Effector CD4-positive, alpha-beta T cell (primary cell): Measurements from ENCODE around the gene WDR18.

ENCODE experiments used
- DNase-seq: peaks from one replicate; pipeline ENCODE4 v3.0.0-alpha.2; 2020
- total RNA-seq: gene quantifications from one replicate; lab custom pipeline; 2026; lab: John Stamatoyannopoulos, UW

WDR18 gene, protein sequence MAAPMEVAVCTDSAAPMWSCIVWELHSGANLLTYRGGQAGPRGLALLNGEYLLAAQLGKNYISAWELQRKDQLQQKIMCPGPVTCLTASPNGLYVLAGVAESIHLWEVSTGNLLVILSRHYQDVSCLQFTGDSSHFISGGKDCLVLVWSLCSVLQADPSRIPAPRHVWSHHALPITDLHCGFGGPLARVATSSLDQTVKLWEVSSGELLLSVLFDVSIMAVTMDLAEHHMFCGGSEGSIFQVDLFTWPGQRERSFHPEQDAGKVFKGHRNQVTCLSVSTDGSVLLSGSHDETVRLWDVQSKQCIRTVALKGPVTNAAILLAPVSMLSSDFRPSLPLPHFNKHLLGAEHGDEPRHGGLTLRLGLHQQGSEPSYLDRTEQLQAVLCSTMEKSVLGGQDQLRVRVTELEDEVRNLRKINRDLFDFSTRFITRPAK
- 19.5 reads per million, percentile 46 among the genes with 10 or more reads in this experiment for total RNA-seq

DNA sequence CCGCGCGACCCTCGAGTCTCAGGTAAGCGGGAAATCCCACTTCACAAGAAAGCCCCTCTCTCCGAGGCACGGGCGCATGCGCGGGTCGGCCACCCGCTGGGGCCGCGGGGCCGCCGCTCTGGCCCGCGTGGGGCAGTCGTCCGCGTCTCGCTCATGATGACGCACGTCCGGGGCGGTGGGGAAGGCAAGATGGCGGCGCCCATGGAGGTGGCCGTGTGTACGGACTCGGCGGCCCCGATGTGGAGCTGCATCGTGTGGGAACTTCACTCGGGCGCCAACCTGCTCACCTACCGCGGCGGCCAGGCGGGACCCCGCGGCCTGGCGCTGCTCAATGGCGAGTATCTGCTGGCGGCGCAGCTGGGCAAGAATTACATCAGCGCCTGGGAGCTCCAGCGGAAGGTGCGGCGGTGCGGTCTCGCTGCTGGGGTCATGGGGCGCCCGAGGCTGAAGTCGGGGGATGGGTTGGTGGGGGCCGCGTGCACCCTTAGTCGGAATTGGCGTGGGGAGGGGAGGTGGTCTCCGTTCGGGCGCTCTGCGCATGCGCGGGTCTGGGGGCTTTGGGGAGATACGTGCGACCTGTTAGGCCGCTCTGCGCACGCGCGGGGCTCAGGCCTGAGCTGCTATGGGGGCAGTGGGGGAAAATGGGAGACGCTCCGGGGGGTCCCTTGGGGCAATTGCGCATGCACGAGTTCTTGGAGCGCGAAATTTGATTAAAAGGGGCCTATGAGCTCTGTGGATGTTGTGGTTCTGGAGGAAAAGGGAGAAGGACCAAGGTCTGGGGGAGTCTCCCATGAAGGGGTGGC is at the start of gene WDR18:
Gene WDR18, plus strand, starts transcription at position 181 of the 803 bp plus-strand sequence. Its CDS starts 9 bp downstream, at position 190.
- peak; percentile 83 for DNase-seq

DNA sequence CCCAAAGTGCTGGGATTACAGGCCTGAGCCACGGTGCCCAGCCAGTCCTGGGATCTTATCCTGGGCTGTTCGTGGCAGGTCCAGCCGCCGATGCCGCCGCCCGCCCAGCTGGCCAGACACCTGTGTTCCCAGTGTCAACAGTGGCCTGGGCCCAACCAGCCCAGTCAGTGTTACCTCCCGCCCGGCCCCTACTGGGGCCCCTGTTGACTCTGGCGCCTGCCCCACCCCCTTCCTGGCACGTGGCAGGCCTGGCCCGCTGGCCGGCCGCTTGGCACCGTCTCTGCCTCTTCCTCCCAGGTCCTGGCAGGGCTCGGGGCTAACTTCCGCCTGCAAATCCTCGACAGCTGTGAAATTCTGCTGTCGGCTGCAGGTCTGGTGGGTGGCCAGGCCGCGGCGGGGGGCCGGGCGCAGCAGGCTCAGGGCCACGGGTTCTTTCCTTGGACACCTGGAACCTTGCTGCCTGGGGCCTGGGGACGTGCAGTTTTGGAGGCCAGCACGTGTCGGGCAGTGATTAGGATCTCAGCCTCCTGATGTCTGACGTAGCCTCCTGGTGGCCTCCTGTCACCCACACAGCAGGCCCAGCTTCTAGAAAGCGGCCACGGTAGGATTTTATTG is 49.2 kb upstream of the WDR18 start:
- no peak for DNase-seq

DNA sequence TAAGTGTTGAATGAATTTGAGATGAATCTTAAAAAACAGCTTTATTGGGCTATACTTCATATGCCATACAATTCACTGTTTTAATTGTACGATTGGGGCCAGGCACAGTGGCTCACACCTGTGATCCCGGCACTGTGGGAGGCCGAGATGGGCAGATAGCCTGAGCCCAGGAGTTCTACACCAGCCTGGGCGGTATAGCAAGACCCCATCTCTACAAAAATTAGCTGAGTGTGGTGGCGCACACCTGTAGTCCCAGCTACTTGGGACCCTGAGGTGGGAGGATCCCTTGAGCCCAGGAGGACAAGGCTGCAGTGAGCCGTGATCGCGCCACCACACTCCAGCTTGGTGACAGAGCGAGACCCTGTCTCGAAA is 48.0 kb upstream of the WDR18 start:
- DNase-seq, result no peak

DNA sequence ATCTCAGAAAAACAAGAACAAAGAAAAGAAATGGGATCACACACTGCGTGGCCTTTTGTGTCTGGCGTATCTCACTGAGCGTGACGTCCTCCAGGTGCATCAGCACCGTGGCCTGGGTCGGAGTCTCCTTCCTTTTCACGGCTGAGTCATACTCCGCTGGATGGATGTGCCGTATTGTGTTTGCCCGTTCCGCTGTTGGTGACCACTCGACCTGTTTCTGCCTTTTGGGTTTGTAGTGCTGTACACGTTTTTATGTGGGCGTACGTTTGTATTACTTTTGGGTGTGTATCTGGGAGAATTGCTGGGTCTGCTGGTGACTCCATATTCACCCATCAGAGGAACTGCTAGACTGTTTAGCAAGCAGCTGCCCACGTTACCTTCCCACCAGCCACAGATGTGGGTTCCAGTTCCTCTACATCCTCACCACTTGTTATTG is 46.9 kb upstream of the WDR18 start:
- DNase-seq, result no peak

DNA sequence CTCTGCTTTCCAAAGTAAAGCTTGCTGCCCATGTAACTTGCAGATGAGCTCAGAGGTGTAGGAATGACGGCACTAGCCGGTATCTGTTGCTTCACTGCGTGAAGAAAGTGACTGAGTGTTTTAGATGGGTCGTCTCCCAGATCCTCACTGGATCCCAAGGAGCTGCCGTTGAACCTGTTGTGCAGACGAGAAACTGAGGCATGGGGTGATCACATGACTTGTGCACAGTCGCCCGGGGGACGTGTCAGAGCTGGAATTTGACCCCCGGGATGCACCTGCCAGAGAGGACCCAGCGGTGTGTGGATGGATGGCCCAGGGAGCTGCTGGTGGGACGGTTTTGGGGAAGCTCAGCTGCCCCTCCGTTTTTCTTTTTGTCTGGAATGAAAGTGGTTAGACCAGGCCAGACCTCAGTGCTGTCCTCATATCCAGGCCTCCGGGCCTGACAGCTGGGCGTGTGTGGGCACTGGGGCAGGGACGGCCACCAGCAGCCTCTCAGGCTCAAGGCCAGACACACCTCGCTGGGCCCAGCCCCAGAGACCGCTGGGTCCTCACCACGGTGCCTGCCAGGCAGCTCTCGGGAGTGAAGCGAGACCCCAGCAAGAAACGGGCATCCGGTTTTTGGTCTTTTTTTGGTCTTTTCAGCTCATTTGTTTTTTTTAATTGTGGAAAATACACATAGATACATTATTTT is 45.8 kb upstream of the WDR18 start:
- DNase-seq, result no peak

DNA sequence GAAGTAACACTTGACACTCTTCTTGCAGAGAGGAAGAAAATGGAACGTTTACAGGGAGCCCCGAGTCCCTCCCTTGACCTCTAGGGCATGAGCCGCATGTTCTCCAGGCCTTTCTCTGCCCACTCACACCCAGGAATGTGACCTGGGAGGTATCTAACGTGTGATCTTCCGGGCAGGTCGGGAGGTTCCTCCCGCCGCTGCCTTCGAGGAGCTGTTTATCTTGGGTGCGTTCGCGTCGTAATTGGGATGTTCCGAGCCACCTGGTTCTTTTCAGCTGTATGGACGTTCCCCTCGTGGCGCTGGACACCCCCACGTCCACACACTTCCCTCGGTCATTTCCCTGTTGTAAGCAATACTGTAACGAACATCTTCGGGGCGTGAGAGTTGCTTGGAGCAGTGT is 44.7 kb upstream of the WDR18 start:
- no peak for DNase-seq

DNA sequence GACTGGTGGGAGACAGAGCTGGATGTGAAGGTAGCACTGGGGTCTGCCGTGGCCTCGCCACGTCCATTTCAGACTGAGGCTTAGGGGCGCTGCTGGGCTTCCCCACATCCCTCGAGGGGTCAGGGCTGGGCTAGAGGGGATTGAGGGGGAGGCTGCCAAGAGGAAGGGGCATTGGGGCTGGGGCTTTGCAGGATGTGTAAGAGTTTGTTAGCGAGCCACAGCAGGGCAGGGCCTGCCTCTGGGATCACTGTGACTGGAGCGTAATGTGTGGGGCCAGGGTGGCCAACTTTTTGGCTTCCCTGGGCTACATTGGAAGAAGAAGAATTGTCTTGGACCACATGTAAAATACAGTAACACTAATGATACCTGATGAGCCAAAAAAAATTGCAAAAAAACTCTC is 44.2 kb upstream of the WDR18 start:
- DNase-seq, result no peak

DNA sequence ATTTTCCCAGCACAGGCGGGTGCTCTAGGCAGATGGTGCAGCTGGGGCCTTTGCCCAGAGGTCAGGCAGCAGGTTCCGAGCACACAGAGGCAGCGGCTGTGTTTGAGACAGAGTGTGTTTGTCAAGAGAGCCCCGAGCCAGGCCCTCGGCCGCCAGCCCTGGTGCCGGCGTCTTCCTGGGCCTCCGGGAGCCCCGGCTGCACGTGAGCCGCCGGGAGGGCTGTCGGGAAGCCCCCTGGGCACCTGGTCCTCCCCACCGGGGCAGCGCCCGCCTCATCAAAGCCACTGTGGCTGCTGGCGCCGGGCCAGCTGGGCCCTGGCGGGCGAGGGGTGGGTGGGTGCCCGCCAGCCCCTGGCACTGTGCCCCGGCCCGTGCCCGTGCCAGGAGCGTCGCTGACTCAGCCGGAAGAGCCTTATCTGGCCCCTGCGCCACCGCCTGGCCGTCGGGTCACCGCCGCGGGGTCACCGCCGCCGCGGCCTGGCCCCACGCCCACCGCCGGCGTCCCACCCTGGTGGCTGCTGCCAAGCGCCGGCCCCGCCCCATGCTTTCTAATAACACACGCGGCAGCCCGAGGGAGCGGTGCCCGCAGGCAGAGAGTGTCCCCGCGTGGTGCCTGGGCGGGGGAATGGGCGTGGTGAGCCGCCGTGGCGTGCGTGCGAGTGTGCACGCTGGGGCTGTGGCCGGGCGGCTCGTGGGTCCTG is 43.4 kb upstream of the WDR18 start:
- peak; percentile 61 for DNase-seq

DNA sequence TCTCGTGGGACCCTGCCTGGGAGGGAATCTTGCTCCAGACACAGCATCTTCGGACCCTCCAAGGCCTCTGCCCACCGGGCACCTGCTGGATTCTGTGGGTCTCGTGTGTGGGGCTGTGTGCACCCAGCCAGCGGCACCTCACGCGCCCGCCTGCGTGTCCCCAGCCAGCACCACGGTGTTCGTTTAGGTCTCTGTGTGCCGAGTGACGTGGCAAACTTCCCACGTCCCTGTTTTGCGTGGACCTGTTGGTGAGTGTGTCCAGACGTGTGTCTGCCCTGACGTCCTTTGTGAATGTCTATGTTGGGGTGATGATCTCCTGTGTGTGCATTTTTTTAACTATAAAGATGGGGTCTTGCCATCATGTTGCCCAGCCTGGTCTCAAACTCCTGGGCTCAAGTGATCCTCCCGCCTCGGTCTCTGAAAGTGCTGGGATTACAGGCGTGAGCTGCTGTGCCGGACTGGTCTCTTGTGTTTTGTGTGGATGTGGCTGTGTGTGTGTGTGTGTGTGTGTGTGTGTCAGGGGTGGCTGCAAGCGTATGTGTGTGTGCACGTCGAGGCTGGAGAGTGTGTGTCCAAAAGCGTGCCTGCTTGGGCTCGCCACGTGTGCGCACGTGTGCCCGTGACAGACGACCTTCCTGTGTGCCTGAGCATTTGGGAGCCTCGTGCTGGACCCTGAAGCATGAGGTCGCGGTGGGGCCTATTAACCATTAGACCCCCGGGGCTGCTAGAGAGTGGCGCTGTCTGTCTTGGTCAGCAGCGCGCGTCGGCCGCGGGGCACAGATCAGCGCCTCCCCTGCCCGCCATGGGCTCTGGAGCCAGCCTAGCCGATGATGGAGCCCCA is 42.6 kb upstream of the WDR18 start:
- DNase-seq, result no peak

DNA sequence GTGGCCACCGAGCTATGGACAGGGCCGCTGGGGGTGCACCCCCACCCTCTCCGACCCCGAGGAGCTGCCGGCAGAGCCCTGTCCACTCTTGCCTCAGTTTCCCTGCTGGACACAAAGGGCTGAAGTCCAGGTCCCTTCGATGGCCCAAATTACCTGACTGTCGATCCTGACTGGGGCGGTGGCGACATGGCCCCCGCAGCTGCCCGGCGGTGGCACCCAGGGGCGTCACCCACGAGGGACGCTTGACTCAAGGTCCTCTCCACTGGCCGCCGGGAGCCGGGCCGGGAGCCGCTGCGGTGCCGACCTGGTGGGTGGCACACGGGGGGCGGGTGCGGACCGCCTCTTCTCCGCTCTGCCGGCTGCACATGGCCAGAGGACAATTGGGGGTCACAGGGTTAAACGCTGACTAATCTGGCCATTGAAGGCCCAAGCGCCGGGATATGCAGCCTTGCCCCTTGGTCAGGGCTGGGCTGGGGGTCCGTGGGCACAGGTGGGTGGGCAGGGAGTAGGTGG is 42.0 kb upstream of the WDR18 start:
- DNase-seq, result no peak

DNA sequence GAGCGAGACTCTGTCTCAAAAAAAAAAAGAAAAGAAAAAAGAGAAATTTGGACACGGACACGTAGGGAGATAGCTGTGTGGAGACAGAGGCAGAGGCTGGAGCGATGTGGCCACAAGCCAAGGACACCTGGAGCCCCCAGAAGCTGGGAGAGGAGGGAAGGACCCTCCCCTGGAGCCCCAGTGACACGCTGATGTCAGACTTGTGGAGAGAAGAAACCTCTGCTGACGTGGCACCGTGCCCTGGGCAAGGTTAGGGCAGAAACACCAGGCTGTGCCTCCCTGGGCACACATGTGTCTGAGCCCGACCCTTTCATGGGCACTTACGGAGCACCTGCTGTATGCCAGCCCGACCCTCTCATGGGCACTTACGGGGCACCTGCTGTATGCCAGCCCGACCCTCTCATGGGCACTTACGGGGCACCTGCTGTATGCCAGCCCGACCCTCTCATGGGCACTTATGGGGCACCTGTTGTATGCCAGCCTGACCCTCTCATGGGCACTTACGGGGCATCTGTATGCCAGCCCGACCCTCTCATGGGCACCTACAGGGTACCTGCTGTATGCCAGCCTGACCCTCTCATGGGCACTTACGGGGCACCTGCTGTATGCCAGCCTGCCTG is 40.5 kb upstream of the WDR18 start:
- DNase-seq, result no peak

DNA sequence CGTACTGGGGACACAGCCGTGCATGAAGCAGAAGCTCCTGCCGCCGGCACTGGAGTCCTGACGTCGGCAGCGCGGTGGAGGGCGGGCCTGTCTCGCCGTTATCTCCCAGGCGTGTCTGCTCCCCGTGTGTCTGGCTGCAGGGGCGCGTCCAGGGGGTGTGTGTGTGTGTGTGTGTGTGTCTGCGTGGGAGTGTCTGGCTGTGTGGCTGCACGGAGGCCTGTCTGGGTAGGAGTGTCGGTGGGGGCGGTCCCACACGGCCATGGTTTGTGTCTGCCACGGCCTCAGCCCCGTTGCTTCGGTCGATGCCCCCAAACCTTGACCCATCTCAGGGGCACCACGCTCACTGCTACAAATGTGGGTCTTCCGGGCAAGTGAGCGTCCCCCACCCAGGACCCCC is 40.0 kb upstream of the WDR18 start:
- DNase-seq, result no peak

DNA sequence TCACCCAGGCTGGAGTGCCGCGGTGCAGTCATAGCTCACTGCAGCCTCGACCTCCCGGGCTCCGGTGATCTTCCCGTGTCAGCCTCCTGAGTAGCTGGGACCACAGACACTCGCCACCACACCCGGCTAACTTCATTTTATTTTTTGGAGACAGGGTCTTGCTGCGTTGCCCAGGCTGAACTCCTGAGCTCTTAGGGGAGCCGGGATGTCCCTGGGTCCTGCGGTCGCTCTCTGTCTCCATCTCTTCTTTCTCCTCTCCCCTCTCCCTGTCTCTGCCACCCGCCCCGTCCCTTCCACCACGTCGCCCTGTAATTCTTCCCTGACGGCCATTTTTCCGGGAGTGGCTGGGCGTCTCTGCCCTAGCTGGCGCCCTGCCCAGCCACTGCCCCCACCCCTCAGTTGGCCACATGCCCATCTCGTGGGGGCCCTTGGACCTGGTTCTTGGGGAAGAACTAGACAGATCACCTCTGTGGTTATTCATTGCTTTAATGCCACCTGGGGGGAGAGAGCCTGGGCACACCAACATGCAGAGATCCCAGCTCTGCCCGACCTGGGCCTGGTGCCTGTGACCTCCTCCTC is 39.4 kb upstream of the WDR18 start:
- DNase-seq, result no peak

DNA sequence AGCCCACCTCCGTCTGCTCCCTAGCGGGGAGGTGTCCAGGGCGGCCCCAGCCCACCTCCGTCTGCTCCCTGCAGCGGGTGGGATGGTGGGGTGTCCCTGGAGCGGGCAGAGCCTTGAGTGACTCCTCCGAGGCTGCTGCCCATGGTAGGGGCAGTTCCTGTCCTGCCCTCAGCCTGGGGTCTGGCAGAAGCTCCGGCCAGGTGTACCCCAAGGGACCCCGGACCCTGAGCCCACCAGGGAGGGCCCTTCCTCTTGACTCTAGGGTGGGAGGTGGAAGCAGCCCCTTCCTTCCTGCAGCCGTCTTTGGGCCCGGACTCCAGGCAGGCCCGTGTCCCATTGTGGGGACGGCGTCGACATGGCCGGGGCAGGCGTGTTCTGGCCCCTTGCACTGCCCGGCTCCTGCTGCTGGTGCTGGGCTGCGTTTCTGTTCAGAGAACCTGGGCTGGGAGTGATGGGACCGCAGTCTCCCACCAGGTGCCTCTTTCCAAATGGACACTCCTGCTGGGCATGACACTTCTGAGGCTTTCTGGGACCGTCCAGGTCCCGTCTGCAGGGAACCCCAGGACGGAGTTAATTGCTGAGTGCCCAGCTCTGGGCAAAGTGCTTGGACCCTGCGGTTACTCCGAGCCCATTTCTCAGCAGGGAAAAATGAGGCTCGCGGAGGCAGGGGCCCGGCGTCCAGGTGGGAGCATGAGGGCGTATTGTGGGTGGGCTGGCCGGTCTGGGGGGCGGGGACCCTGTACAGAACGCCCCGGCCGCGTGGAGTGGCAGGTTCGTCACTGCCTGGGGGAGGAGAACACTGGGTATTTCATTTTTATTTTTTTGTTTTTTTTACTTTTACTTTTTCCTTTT is 38.5 kb upstream of the WDR18 start:
- no peak for DNase-seq

DNA sequence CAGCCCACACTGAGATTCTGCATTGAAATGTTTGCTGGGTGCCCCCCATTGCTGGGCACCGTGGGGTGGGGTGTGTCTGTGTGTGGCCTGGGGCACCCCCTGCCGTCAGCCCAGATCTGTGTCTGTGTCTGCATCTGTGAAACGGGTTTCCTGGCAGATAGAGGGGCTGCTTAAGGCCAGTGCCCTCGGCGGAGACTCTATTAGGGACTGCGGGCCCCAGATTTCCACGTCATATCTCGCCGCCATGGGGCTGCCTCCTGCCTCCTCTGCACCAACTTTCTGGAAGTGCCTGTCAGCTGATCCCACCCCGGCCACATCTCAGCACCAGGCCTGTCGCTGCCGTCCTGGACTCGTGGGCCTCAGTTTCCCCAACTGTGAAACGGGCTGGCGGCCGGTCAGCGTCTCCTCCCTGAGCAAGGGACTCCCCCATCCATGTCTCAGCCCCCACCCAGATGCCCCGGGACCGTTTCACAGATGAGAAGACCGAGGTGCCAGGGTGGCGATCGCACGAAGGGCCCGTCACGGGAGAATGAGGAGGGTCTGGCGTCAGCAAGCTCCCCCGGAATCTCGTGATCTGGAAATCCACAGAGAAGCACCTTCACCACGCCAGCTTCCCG is 36.9 kb upstream of the WDR18 start:
- no peak for DNase-seq

DNA sequence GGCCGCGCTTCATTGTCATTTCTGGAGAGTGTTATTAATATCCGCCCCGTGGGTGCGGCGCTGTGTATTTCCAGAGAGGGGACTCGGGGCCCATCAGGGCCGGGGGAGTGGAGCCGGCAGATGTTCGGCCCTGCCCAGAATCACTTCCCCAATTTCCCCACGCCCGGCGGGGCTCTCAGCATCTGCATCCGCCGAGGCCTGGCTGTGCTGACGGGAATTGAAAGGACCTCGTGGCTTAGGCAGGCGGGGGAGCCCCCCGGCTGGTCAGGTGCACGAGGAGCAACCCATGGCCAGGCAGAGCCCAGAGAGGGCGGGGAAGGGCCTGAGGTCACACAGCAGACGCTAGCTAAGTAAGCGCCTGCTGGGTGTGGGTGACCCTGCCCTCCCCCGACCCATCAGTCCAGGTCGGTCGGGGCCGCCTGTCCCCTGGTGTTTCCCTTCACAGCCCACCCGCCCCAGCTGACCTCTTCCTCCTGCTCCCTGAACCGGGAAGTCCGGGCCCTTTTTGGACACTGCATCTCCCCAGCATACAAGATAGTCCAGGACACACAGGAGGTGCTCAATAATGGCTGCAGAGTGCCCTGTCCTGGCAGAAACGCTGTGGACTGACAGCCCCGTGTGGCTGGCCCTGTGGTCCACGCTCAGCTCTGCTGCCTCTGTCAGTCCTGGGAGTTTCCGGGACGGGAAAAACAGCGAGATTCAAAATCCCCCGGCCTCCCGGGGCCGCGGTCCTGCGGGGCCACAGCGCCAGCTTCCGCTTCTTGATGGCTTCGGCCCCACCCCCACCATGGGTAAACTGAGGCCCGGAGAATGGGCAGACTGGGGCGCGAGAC is 36.2 kb upstream of the WDR18 start:
- no peak for DNase-seq

DNA sequence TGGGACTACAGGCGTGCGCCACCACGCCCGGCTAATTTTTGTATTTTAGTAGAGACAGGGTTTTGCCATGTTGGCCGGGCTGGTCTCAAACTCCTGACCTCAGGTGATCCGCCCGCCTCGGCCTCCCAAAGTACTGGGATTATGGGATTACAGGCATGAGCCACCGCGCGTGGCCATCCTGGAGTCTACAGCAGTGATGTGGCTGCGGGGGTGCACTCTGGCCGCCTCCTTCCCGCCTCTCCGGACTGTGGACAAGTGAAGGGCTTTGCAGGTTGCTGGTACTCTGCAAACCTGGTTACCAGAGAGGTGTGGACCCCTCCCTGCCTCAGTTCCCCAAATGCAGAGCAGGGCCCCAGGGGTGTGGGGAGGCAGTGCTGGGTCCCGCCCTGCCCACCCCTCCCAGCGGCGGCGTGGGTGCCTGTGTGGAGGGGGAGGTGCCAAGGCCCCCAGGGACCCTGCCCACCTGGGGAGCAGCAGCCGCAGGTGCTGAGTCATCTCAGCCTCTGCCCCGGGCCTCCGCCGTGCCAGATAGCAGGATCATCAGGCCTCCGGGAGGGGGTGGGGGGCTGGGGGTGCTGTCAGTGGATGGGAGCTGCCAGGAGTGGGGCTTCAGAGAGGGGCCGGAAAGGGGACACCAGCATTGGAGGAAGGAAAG is 35.2 kb upstream of the WDR18 start:
- DNase-seq, result no peak
